Thyroid gland (tissue), 4 donors: ENCODE measurements around the gene MBD3. TPM values are rescaled to one million over a fixed set of nuclear protein-coding genes. Genes with fewer than 3 reads are reported as not detected.
A peak's percentile ranks its signal among the peaks of the same experiment; 100 is the strongest.

ENCODE experiments used
- DNase-seq, 2 donors: peaks; one replicate each; pipeline ENCODE4 v3.0.0-alpha.2; 2019
- H3K27ac ChIP-seq, 3 donors: fragments of 200-600 bp; sonication (generic); 1 replicate in 2 of 3; 2 replicates in 1 of 3; pipeline ENCODE4 v1.5.1; 2016 to 2019; ENCODE audit warnings: mild to moderate bottlenecking in 1 of 3, moderate library complexity in 1 of 3
- H3K27me3 ChIP-seq: fragments of 200-600 bp; sonication (generic); one replicate; pipeline ENCODE4 v1.5.1; 2019
- H3K36me3 ChIP-seq, 2 donors: fragments of 200-600 bp; sonication (generic); one replicate each; pipeline ENCODE4 v1.5.1; 2016 to 2019
- H3K4me1 ChIP-seq, 2 donors: fragments of 200-600 bp; sonication (generic); one replicate each; pipeline ENCODE4 v1.5.1; 2017 to 2019
- H3K4me3 ChIP-seq, 3 donors: fragments of 200-600 bp; sonication (generic); replicated peaks in 1 of 3; 1 replicate in 2 of 3; 2 replicates in 1 of 3; pipeline ENCODE4 v1.5.1; 2016; ENCODE audit warnings: mild to moderate bottlenecking in 1 of 3
- H3K9me3 ChIP-seq: fragments of 200-600 bp; sonication (generic); one replicate; pipeline ENCODE4 v1.5.1; 2017
- POLR2A ChIP-seq, 2 donors: fragments of 450-650 bp; IDR thresholded peaks; one replicate each; pipeline ENCODE4 v1.6.1; 2017; ENCODE audit warnings: antibody characterized with exemption in 2 of 2, mild to moderate bottlenecking in 2 of 2, moderate library complexity in 1 of 2
- WGBS, 2 donors: methylation state at CpG; one replicate each; pipeline ENCODE4 v1.1.5; 2017; 5-methylcytosine and 5-hydroxymethylcytosine counted together
- intact Hi-C: fragments of 100-400 bp; cut with DNase I; formaldehyde crosslinking; loops from one replicate; pipeline ENCODE4 v1.15.1; 2023
- total RNA-seq, 4 donors: library from RNA; depleted of rRNA; stranded (reverse); fragments of >200 nt; gene quantifications; one replicate each; pipeline ENCODE4 v1.2.3, GENCODE V29; 2016
- TF ChIP-seq, protein P1 (sequence below), 6 experiments: fragments of 200-600 bp in 3 of 6; fragments of 450-650 bp in 3 of 6; sonication (generic) in 3 of 6; IDR thresholded peaks; one replicate each; pipeline ENCODE4 v1.5.1; 2016 to 2019; ENCODE audit warnings: antibody characterized with exemption in 6 of 6, mild to moderate bottlenecking in 2 of 6, inconsistent platforms in 1 of 6, moderate library complexity in 1 of 6

Gene MBD3
- total RNA-seq, 4 donors from 2014 or later, result 58.2 to 149 (median 115) TPM

DNA sequence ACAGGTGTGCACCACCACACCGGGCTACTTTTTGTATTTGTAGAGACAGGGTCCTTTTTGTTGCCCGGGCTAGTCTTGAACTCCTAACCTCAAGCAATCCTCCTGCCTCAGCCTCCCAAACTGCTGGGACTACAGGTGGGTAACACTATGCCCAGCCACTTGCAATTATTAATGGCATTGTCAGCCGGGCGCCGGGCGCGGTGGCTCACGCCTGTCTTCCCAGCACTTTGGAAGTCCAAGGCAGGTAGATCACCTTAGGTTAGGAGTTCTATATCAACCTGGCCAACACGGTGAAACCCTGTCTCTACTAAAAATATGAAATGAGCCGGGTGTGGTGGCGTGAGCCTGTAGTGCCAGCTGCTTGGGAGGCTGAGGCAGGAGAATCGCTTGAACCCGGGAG, 21.8 kb downstream of the MBD3 start:
- H3K9me3 ChIP-seq, result no peaks in the 10 kb centered on the region
- TF ChIP-seq, protein P1, sequence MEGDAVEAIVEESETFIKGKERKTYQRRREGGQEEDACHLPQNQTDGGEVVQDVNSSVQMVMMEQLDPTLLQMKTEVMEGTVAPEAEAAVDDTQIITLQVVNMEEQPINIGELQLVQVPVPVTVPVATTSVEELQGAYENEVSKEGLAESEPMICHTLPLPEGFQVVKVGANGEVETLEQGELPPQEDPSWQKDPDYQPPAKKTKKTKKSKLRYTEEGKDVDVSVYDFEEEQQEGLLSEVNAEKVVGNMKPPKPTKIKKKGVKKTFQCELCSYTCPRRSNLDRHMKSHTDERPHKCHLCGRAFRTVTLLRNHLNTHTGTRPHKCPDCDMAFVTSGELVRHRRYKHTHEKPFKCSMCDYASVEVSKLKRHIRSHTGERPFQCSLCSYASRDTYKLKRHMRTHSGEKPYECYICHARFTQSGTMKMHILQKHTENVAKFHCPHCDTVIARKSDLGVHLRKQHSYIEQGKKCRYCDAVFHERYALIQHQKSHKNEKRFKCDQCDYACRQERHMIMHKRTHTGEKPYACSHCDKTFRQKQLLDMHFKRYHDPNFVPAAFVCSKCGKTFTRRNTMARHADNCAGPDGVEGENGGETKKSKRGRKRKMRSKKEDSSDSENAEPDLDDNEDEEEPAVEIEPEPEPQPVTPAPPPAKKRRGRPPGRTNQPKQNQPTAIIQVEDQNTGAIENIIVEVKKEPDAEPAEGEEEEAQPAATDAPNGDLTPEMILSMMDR (IDR thresholded peaks at IDR 0.05), result no peak
- TF ChIP-seq POLR2A (IDR thresholded peaks at IDR 0.05), result no peak
- H3K27ac ChIP-seq, result no peak overlapping the region
- no peak overlapping the region for H3K4me3 ChIP-seq
- H3K27me3 ChIP-seq, result no peaks in the 10 kb centered on the region
- DNase-seq, result no peak
- H3K4me1 ChIP-seq, result peaks cover 9 to 12% of the 10 kb centered on the region in 2 donors
- intact Hi-C loops, result no loop called here
- WGBS, 2 donors, result 97 to 98% methylated on average over 12 to 13 of the region's 13 CpGs
- no peaks in the 10 kb centered on the region for H3K36me3 ChIP-seq

DNA sequence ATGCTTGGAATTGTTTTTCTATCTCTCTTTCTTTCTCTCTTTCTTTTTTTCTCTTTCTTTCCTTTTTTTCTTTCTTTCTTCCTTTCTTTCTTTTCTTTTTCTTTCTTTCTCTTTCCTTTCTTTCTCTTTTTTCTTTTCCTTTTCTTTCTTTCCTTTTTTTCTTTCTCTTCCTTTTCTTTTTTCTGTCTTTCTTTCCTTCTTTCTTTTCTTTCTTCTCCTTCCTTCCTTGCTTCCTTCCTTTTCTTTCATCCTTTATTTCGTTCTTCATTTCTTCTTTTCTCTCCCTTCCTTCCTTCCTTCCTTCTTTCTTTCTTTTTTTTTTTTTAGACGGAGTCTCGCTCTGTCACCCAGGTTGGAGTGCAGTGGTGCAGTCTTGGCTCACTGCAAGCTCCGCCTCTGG, 22.7 kb downstream of the MBD3 start:
- no peak overlapping the region for H3K4me3 ChIP-seq
- no peak for DNase-seq
- H3K9me3 ChIP-seq, result no peaks in the 10 kb centered on the region
- no peaks in the 10 kb centered on the region for H3K27me3 ChIP-seq
- TF ChIP-seq, protein P1 (IDR thresholded peaks at IDR 0.05), result no peak
- TF ChIP-seq POLR2A (IDR thresholded peaks at IDR 0.05), result no peak
- H3K4me1 ChIP-seq, result peaks cover 12 to 13% of the 10 kb centered on the region in 2 donors
- H3K36me3 ChIP-seq, result no peaks in the 10 kb centered on the region
- intact Hi-C loops, result loop anchor here (5.0 kb wide), 1 partner anchor 32 kb away; no protein-coding TSS in a partner anchor
- H3K27ac ChIP-seq, result no peak overlapping the region
- WGBS, 2 donors, result 85 to 86% methylated on average over 4 of the region's 4 CpGs

DNA sequence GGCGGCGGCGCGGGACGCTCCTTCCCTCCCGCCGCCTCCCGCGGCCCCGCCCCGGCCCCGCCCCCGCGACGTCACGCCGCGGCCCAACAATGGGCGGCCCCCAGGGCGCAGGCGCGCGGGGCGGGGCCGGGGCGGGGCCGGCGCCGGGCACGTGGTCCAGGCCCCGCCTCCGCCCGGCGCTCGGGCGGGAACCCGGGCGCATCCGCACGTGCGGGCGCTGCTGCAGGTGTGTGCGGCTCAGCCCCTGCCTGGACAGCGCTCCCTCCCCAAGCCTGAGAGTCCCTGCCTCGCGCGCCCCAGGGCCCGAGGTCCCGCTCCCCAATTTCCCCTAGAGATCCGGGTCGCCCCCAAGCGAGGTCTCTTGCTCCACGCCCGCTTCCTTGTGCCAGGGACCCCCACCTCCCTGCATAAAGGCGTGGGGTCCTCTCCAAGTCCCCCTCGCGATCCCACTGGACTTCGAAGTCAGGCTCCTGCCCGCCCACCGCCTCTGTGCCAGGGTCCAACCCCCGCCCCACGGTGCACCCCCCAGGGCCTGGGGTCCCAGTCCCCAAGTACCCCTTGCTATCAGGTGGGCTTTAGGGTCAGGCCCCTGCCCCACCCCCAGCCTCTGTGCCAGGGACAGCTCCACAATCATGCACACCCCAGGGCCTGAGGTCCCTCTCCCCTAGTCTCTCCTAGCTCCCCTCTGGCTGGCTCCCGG, 24.2 kb downstream of the MBD3 start, which contains the start of gene MEX3D:
TSS of gene MEX3D (minus strand) at position 6 of the 700 bp plus-strand sequence. CDS start 267 bp downstream, outside the sequence.
- peak within 1 kb of the TSS; percentile 71 to 96 (median 83) for H3K4me3 ChIP-seq
- intact Hi-C loops, result loop anchor here (5.0 kb wide), 1 partner anchor 34 kb away; no protein-coding TSS in a partner anchor
- H3K4me1 ChIP-seq, result peaks cover 12 to 13% of the 10 kb centered on the region in 2 donors
- TF ChIP-seq, protein P1 (IDR thresholded peaks at IDR 0.05), result no peak
- peak in 1 of 2 donors; percentile 38 for TF ChIP-seq POLR2A (IDR thresholded peaks at IDR 0.05)
- no peaks in the 10 kb centered on the region for H3K36me3 ChIP-seq
- peak; percentile 74 to 78 for DNase-seq
- 19 to 23% methylated on average over 8 to 21 of the region's 63 CpGs for WGBS, 2 donors
- H3K27me3 ChIP-seq, result no peaks in the 10 kb centered on the region
- H3K9me3 ChIP-seq, result no peaks in the 10 kb centered on the region
- peak within 1 kb of the TSS; percentile 46 to 82 (median 47) for H3K27ac ChIP-seq

DNA sequence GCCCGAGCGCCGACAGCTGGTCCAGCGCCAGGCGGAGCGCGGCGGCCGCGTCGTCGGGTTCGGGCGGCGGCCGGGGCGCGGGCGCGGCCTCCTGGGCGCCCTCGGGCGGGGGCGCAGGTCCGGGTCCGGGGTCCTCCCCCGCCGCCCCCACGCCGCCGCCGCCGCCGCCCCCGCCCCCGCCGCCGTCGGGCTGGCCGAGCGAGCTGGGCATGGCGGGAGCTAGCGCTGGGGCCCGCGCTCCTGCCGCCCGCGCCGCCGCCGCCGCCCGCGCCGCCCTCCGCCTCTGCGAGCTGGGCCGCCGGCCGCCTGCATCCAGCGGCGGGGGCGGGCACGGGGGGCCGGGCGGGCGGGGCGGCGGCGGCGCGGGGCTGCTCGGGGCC, 24.8 kb downstream of the MBD3 start:
- no peak for TF ChIP-seq POLR2A (IDR thresholded peaks at IDR 0.05)
- TF ChIP-seq, protein P1 (IDR thresholded peaks at IDR 0.05), result no peak
- WGBS, 2 donors, result no CpG with 5 or more reads among the region's 73 CpGs
- no peak overlapping the region for H3K27ac ChIP-seq
- no peaks in the 10 kb centered on the region for H3K9me3 ChIP-seq
- DNase-seq, result no peak
- H3K36me3 ChIP-seq, result no peaks in the 10 kb centered on the region
- intact Hi-C loops, result loop anchor here (5.0 kb wide), 1 partner anchor 34 kb away; no protein-coding TSS in a partner anchor
- peaks cover 12 to 13% of the 10 kb centered on the region in 2 donors for H3K4me1 ChIP-seq
- no peaks in the 10 kb centered on the region for H3K27me3 ChIP-seq
- no peak overlapping the region for H3K4me3 ChIP-seq
